HFF-Myc (cell line): Measurements from ENCODE around the gene FOXL1.

ENCODE experiments used
- DNase-seq: peaks from one replicate; pipeline ENCODE4 v3.0.0-alpha.2; 2011; ENCODE audit warnings: low read depth; ENCODE audit errors: extremely low read depth
- H3K4me3 ChIP-seq: replicated peaks from 2 replicates; pipeline ENCODE4 v1.5.1; 2011; ENCODE audit warnings: low read depth, mild to moderate bottlenecking, control low read depth, low read length
- CTCF ChIP-seq: IDR thresholded peaks from 2 replicates; pipeline ENCODE4 v1.5.1; 2012; ENCODE audit warnings: mild to moderate bottlenecking, low read depth, low read length, control low read depth; ENCODE audit errors: missing control alignments

Gene FOXL1

GRCh38 chr16:86631444-86631843 lies 53.1 kb downstream of the FOXL1 start:
- no peak for TF ChIP-seq CTCF
- DNase-seq, result no peak
- no peak overlapping the region for H3K4me3 ChIP-seq
